HepG2 (cell line): ENCODE data around the gene PRSS36. TPM values are rescaled to one million over a fixed set of nuclear protein-coding genes. Genes with fewer than 3 reads are reported as not detected.

Source experiments
- ATM ChIP-seq: fragments of 450-650 bp; IDR thresholded peaks from 2 replicates; pipeline ENCODE4 v1.7.1; 2017; ENCODE audit warnings: mild to moderate bottlenecking, borderline replicate concordance
- CEBPB ChIP-seq: IDR thresholded peaks from 2 replicates; pipeline ENCODE4 v1.6.1; 2011; ENCODE audit warnings: low read depth, low read length, improper control_type of control experiment, borderline replicate concordance
- DZIP1 ChIP-seq: sonication (generic); formaldehyde crosslinking; IDR thresholded peaks from 2 replicates; pipeline ENCODE4 v1.5.0; 2020; ENCODE audit warnings: mild to moderate bottlenecking, missing genetic modification reagents
- GATAD2A ChIP-seq: IDR thresholded peaks from 2 replicates; pipeline ENCODE4 v1.6.1; 2016
- IKZF4 ChIP-seq: sonication (generic); formaldehyde crosslinking; IDR thresholded peaks from 2 replicates; pipeline ENCODE4 v1.5.1; 2020; ENCODE audit warnings: borderline replicate concordance, mild to moderate bottlenecking, low read depth, missing genetic modification reagents; ENCODE audit errors: not compliant biosample characterization
- ISL2 ChIP-seq: sonication (generic); formaldehyde crosslinking; IDR thresholded peaks from 2 replicates; pipeline ENCODE4 v1.5.0; 2020; ENCODE audit warnings: missing genetic modification reagents
- MAX ChIP-seq: IDR thresholded peaks from 2 replicates; pipeline ENCODE4 v1.6.1; 2012; ENCODE audit warnings: inconsistent platforms
- NR2F1 ChIP-seq, 2 experiments: fragments of 450-650 bp in 1 of 2; formaldehyde crosslinking in 1 of 2; IDR thresholded peaks; 2 replicates each; pipeline versions ENCODE4 v1.5.0 to v1.6.1; 2016 to 2020; ENCODE audit warnings: mild to moderate bottlenecking in 1 of 2, missing compliant biosample characterization in 1 of 2, missing genetic modification reagents in 1 of 2, moderate library complexity in 1 of 2
- PHF20 ChIP-seq: sonication (generic); formaldehyde crosslinking; IDR thresholded peaks from 2 replicates; pipeline ENCODE4 v1.5.0; 2020; ENCODE audit warnings: mild to moderate bottlenecking, missing genetic modification reagents
- SOX5 ChIP-seq: IDR thresholded peaks from 2 replicates; pipeline ENCODE4 v1.6.1; 2016; ENCODE audit warnings: borderline replicate concordance
- SOX6 ChIP-seq, 2 experiments: fragments of 450-650 bp in 1 of 2; sonication (generic) in 1 of 2; formaldehyde crosslinking in 1 of 2; IDR thresholded peaks; 2 replicates each; pipeline versions ENCODE4 v1.4.0 to v1.6.1; 2017 to 2020; ENCODE audit warnings: antibody characterized with exemption in 1 of 2, mild to moderate bottlenecking in 1 of 2, missing genetic modification reagents in 1 of 2
- TBL1XR1 ChIP-seq: fragments of 150-350 bp; IDR thresholded peaks from 2 replicates; pipeline ENCODE4 v1.6.1; 2014; ENCODE audit warnings: borderline replicate concordance, low read length; ENCODE audit not compliant: partially characterized antibody
- TCF7L2 ChIP-seq: IDR thresholded peaks from 2 replicates; pipeline ENCODE4 v1.6.1; 2011; ENCODE audit warnings: mild to moderate bottlenecking, low read depth, low read length, moderate library complexity
- ZBTB3 ChIP-seq: sonication (generic); formaldehyde crosslinking; IDR thresholded peaks from 2 replicates; pipeline ENCODE4 v1.4.0; 2020; ENCODE audit warnings: low read depth, mild to moderate bottlenecking, moderate library complexity, missing genetic modification reagents, borderline replicate concordance
- ZC3H13 ChIP-seq: sonication (generic); formaldehyde crosslinking; IDR thresholded peaks from 2 replicates; pipeline ENCODE4 v1.8.1; 2023; ENCODE audit warnings: mild to moderate bottlenecking, missing genetic modification reagents, moderate library complexity
- ZNF660 ChIP-seq: sonication (generic); formaldehyde crosslinking; IDR thresholded peaks from 2 replicates; pipeline ENCODE4 v1.5.1; 2020; ENCODE audit warnings: mild to moderate bottlenecking, low read depth, missing genetic modification reagents, borderline replicate concordance
- ZNF7 ChIP-seq: IDR thresholded peaks from 2 replicates; pipeline ENCODE4 v1.6.1; 2016; ENCODE audit warnings: missing biosample characterization, missing genetic modification reagents
- polyA plus RNA-seq, 8 experiments: library from polyadenylated mRNA; depleted of rRNA in 3 of 8; stranded (reverse) in 7 of 8; unstranded in 1 of 8; fragments of >200 nt; fragmentation: Illumina TruSeq in 4 of 8; extraction: Trizol in 4 of 8; gene quantifications; 2 replicates each; pipeline versions ENCODE4 v1.2.1 to v1.2.3, GENCODE V29; 2011 to 2016; ENCODE audit warnings: low read depth in 4 of 8, missing spikeins in 1 of 8, mixed read lengths in 1 of 8; ENCODE audit not compliant: insufficient read depth in 1 of 8
- total RNA-seq, 5 experiments: library from RNA; depleted of rRNA; stranded (reverse); fragments of >200 nt; fragmentation: Illumina TruSeq; extraction: Trizol; gene quantifications; 2 replicates each; pipeline ENCODE4 v1.2.3, GENCODE V29; 2016; ENCODE audit warnings: low read depth in 1 of 5
- TF ChIP-seq, protein P1 (sequence below): sonication (generic); formaldehyde crosslinking; IDR thresholded peaks from 2 replicates; pipeline ENCODE4 v1.4.0; 2020; ENCODE audit warnings: missing genetic modification reagents
- TF ChIP-seq, protein P2 (sequence below): sonication (generic); formaldehyde crosslinking; IDR thresholded peaks from 2 replicates; pipeline ENCODE4 v1.8.0; 2022; ENCODE audit warnings: mild to moderate bottlenecking, missing genetic modification reagents, moderate library complexity

PRSS36 gene
- total and polyA plus RNA-seq, 2 of the 13 experiments (the other 11 are each of a cell fraction or from before 2014, with no cell fraction given) = 1.5 to 2.1 TPM

DNA sequence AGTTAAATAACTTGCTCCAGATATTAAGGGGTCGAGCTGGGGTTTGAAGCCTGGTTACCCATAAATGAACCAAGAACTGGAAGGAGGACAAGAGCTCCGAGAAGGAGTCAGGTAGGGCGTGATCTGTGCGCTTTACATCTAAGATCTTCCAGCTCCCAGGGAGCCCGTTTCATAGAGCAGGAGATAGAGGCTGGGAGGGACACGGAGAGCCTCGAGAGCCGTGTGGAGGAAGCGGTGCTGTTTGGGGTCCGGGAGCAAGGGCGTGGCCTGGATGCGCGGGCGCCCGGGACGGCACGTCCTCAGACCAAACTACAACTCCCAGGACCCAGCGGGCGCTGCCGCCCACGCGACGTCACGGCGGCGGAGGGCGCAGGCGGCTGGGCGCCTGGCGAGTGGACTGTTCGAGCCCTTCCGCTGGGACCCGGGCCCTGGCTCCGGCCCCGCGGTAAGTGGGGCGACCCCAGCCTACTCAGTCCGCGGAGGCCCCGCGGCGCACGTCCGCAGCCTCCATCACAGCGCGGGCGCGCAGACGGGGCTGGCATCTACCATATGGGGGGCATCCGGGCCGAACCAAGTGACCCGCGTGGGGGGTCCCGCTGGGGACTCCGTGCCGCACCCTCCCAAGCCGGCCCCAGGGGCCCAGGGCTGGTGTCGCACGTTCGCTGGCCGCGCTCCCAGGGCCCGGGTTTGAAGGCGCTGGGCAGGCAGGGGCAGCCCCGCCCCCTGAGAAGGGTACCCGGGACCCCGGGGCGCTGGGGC lies 41.7 kb downstream of the PRSS36 start, which contains the start of gene BCKDK (continued):
- TF ChIP-seq, protein P1, sequence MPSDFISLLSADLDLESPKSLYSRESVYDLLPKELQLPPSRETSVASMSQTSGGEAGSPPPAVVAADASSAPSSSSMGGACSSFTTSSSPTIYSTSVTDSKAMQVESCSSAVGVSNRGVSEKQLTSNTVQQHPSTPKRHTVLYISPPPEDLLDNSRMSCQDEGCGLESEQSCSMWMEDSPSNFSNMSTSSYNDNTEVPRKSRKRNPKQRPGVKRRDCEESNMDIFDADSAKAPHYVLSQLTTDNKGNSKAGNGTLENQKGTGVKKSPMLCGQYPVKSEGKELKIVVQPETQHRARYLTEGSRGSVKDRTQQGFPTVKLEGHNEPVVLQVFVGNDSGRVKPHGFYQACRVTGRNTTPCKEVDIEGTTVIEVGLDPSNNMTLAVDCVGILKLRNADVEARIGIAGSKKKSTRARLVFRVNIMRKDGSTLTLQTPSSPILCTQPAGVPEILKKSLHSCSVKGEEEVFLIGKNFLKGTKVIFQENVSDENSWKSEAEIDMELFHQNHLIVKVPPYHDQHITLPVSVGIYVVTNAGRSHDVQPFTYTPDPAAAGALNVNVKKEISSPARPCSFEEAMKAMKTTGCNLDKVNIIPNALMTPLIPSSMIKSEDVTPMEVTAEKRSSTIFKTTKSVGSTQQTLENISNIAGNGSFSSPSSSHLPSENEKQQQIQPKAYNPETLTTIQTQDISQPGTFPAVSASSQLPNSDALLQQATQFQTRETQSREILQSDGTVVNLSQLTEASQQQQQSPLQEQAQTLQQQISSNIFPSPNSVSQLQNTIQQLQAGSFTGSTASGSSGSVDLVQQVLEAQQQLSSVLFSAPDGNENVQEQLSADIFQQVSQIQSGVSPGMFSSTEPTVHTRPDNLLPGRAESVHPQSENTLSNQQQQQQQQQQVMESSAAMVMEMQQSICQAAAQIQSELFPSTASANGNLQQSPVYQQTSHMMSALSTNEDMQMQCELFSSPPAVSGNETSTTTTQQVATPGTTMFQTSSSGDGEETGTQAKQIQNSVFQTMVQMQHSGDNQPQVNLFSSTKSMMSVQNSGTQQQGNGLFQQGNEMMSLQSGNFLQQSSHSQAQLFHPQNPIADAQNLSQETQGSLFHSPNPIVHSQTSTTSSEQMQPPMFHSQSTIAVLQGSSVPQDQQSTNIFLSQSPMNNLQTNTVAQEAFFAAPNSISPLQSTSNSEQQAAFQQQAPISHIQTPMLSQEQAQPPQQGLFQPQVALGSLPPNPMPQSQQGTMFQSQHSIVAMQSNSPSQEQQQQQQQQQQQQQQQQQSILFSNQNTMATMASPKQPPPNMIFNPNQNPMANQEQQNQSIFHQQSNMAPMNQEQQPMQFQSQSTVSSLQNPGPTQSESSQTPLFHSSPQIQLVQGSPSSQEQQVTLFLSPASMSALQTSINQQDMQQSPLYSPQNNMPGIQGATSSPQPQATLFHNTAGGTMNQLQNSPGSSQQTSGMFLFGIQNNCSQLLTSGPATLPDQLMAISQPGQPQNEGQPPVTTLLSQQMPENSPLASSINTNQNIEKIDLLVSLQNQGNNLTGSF = no peak
- TF ChIP-seq GATAD2A (no peak; the same call in 1 of the 2 replicates), ZNF660 (CRISPR knock-in tag) (no peak), ZBTB3 (peak; percentile 76; the same call in 1 of the 2 replicates), TCF7L2 (no peak), ZNF7 (CRISPR knock-in tag) (0 out of 2 replicates have a peak, but pooled peaks have one; percentile 10), PHF20 (peak; percentile 70), IKZF4 (CRISPR knock-in tag) (no peak), ATM (no peak), DZIP1 (CRISPR knock-in tag) (peak; percentile 83; the same call in 1 of the 2 replicates), MAX (peak; percentile 90; the same call in 1 of the 2 replicates), SOX5 (no peak; the same call in 1 of the 2 replicates), SOX6 (IDR thresholded peaks at IDR 0.05) (no peak), SOX6 (CRISPR knock-in tag; IDR thresholded peaks at IDR 0.05) (no peak; the same call in 1 of the 2 replicates), CEBPB (no peak), ZC3H13 (peak; percentile 89; the same call in 1 of the 2 replicates), NR2F1 (CRISPR knock-in tag; IDR thresholded peaks at IDR 0.05) (no peak), TBL1XR1 (no peak), ISL2 (CRISPR knock-in tag) (0 out of 2 replicates have a peak, but pooled peaks have one; percentile 12)
- TF ChIP-seq, protein P2, sequence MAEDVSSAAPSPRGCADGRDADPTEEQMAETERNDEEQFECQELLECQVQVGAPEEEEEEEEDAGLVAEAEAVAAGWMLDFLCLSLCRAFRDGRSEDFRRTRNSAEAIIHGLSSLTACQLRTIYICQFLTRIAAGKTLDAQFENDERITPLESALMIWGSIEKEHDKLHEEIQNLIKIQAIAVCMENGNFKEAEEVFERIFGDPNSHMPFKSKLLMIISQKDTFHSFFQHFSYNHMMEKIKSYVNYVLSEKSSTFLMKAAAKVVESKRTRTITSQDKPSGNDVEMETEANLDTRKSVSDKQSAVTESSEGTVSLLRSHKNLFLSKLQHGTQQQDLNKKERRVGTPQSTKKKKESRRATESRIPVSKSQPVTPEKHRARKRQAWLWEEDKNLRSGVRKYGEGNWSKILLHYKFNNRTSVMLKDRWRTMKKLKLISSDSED (CRISPR knock-in tag) = peak; percentile 93; the same call in 1 of the 2 replicates
